GM18870 (cell line): ENCODE measurements around the gene TMEM231.
"Not testable (repeated sequence)": the region's sequence is repeated elsewhere in the genome, so short reads cannot be mapped to it uniquely, and the experiment has no call there.

Source experiments
- ATAC-seq: cut with Tn5 transposase; IDR thresholded peaks from one replicate; pipeline ENCODE4 v1.9.1; 2021; ENCODE audit warnings: moderate library complexity; ENCODE audit not compliant: unreplicated experiment

Gene TMEM231

DNA sequence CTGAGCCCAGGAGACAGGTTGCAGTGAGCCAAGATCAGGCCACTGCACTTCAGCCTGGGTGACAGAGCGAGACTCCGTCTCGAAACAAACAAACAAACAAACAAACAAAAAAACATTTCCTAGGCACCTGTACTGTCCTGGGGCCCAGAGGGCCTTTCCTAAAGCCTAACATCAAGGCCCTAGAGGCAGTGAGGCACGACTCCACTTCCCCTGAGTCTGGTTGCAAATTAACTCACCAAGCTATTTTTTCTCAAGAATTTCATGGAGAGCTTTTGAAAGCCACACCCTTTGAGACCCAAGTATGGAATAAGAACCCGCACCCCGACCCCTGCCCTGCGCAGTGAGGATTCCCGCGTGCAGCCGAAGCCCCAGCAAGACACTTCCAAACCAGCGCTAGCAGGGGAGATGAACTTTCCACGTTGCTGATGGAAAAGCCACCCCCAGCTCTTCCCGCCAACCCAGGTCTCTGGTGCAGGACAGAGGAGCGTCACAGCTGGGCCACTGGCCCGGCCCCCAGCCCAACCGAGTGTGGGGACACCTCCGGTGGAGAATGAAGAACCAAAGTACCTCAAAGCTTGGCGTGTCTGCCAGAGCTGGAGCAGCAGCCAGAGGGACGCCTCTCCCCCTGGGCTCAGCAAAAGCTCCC is 21.4 kb downstream of the TMEM231 start:
- no peak for ATAC-seq

GRCh38 chr16:75532791-75533190 is 23.3 kb downstream of the TMEM231 start:
- ATAC-seq: no peak

GRCh38 chr16:75532142-75532765 is 23.8 kb downstream of the TMEM231 start:
- no peak for ATAC-seq

DNA sequence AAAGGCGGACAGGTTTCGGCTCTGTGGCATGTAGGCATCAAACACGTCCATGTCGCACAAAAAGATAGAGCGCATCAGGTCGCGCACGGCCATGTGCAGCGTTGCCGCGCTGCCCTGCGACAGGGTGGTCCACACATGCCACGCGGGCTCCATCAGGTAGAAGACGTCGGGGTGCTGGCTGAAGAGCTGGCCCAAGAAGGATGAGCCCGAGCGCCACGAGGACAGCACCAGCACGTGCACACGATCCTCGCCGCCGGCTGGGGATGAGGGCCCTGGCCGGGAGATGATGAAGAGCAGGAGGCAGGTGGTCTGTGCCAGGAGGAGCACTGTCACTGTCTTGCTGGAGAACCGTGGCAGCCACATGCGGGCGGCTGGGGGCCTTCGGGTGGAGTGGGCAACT is 26.1 kb downstream of the TMEM231 start:
- no peak for ATAC-seq

DNA sequence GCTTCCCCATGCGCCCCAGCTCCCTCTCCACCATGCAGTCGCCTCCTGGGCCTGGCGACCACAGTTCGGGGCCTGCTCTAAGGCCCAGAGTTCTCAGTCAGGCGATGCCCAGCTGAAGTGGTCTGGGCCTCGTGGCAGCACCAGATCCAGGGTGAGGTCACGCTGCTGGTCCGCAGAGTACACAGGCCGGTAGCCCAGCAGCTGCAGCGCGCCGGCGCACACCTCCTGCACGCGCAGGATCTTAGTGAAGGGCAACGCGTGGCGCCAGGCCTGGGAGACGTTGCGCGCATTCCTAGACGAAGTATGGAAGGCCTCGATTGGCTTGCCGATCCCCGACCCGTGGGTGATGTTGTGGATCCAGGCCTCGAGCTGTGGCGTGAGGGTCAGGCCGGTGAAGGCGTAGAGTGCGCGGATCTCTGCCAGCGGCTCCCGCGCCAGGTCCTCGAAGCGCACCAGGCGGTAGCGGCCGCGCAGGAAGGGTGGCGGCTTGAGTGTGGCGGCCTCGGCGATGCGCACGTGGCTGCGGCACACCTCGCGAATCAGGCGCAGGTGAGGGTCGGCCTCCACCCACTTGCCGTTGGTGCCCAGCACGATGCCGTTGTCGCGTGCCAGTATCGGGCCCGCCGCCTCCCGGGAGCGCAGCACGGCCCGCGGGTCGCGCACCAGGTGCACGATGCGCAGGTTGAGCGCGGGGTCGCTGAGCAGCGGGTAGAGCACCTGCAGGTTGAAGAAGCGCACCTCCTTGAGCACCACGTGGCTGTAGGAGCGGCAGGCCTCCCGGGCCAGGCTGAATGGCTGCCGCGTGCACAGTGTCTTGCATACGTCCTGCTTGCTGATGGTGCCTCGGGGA is 26.8 kb downstream of the TMEM231 start:
- no peak for ATAC-seq

DNA sequence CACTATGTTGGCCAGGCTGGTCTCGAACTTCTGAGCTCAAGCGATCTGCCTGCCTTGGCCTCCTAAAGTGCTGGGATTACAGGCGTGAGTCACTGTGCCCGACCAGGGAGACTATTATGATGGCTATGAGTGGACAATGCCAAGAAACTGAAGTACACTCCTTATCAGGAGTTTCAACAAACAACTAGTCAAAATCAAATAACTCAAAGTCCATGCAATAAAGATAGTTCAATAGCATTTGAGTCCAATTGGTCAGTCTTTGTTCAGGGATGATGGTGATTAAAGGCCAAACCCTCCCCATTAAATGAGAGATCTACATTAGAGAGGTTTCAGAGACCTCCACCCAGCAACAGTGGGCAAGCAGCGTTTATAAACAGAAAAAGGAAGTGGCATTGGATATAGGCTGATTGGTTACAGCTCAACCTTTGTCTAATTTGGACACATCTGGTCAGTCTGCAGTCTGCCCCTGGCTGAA is 28.2 kb downstream of the TMEM231 start:
- ATAC-seq: no peak

- ATAC-seq: no peak
Measured at GRCh38 chr16:75526032-75526790, 29.8 kb downstream of the TMEM231 start.

DNA sequence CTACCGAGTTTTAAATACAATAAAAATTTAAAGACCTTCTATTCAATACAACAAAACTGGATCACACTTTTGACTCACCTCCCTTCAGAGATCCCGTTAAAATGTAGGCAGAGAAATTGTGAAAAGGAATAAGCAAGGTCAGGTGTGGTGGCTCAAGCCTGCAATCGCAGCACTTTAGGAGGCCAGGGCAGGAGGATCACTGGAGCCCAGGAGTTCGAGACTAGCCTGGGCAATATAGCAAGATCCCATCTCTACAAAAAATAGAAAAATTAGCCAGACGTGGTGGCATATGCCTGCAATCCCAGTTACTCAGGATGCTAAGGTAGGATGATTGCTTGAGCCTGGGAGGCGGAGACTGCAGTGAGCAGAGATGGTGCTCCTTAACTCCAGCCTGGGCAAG is 36.9 kb downstream of the TMEM231 start:
- ATAC-seq: no peak

GRCh38 chr16:75516189-75516966 is 39.7 kb downstream of the TMEM231 start:
- not testable (repeated sequence) for ATAC-seq

DNA sequence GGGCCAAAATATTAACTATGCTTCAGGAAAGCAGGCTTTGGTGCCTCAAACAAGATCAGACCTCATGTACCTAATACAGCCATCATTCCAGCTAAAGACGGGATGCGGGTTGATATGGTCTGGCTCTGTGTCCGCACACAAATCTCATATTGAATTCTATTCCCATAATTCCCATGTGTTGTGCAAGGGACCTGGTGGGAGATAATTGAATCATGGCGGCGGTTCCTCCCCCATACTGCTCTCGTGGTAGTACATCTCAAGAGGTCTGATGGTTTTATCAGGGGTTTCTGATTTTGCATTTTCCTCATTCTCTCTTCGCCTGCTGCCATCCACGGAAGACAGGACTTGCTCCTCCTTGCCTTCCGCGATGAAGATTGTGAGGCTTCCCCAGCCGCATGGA is 41.8 kb downstream of the TMEM231 start:
- no peak for ATAC-seq

DNA sequence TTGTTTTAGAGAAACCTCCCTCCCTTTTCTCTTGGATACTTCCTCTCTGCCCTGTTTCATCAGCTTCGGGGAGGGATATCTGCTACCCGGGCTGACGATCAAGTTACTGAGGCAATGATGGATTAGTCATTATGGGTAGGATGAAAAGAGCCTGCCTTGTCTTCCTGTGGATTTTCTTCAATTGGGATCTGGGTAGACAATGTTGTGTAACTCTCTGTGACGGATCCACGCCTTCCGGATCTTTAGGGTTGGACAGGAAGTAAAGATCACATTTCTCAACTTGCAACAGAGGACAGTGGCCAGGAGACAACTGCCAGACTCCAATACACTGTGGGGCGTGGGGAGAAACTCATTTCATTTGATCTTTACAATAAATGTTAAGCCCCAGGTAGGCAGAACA is 49.5 kb downstream of the TMEM231 start:
- no peak for ATAC-seq

GRCh38 chr16:75506107-75506506 is 49.9 kb downstream of the TMEM231 start:
- ATAC-seq: no peak

GRCh38 chr16:75503801-75504200 is 52.3 kb downstream of the TMEM231 start:
- ATAC-seq: no peak

- ATAC-seq: no peak
Measured at GRCh38 chr16:75502916-75503605, 53.0 kb downstream of the TMEM231 start.

DNA sequence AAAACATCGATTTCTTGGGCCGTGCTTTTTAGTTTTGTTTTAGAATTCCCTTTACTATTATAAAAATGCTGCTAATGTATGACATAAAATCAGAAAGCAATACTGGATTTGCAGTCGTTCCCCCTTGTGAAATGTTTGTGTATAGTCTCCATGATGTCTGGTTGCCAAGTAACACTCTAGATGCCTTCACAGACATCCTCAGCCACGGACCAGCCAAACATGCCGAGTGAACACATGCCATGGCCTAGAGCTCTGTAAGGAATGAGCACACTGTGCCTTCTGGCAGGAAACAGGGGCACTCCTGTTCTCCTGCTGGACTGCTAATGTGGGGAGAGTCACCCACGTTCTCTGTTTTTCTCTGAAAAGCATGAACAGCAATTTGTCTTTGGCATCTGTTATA is 54.2 kb downstream of the TMEM231 start:
- ATAC-seq: not testable (repeated sequence)

DNA sequence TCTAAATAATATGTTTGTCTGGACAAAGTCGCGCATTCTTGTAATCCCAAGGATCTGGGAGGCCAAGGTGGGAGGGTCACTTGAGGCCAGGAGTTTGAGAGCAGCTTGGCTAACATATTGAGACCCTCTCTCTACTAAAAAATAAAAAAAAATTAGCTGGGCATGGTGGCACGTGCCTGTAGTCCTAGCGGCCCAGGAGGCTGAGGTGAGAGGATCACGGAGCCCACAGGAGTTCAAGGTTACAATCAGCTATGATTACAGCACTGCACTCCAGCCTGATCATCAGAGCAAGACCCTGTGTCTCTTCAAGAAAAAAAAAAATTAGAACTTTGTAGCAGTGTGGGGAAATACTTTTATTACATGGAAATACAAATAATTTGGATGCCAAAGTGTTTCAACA is 54.7 kb downstream of the TMEM231 start:
- ATAC-seq: no peak

GRCh38 chr16:75498605-75499322 is 57.3 kb downstream of the TMEM231 start:
- not testable (repeated sequence) for ATAC-seq

DNA sequence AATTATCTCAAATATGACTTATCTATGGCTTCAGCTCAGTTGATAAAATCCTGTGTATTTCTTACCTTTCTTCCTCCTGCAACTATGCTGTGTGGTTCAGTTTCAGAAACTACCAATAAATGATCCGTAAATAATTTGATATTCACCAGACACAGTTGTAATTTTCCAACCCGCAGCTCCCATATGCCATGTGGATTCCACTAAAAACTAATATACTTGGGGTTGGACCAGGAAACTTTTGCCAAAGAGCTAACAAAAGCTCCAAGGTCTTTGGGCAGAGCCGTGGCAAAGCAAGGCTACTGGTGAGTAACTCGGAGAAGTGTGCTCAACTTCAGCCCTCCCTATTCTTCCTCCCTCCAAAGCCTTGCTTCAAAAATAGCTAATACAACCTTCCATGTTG is 58.5 kb downstream of the TMEM231 start:
- no peak for ATAC-seq

- ATAC-seq: no peak
Measured at GRCh38 chr16:75495076-75495674, 60.9 kb downstream of the TMEM231 start, which contains the start of gene CHST6. TSS of gene CHST6 (minus strand) at chr16:75495441. CDS start at chr16:75479828, 15,613 bp downstream.
